Right ventricle myocardium inferior (tissue), 1 donor: ENCODE results near the gene CPN2. TPM values are rescaled to one million over a fixed set of nuclear protein-coding genes. Genes with fewer than 3 reads are reported as not detected.

ENCODE experiments used
- ATAC-seq: fragments of 200-7000 bp; cut with Tn5 transposase; one replicate; pipeline ENCODE4 v1.9.1; 2020; ENCODE audit warnings: mild to moderate bottlenecking, moderate library complexity
- DNase-seq: peaks from one replicate; pipeline ENCODE4 v3.0.0; 2021; ENCODE audit errors: missing footprints
- intact Hi-C: fragments of 100-400 bp; cut with DNase I; formaldehyde crosslinking; loops from one replicate; pipeline ENCODE4 v1.11.0; 2022
- total RNA-seq: library from RNA; stranded (reverse); fragmentation: NEBNext Ultra II Directional; extraction: Animal tissue kit (Norgen Biotek cat#: 25700); gene quantifications from one replicate; pipeline ENCODE4 v1.2.1, GENCODE V29; 2021
- donor health status: DM: no; HTN: yes; CAD: no; lungs with severe emphysema.

The CPN2 gene
- total RNA-seq, 1 donor from 2014 or later: 2.3 TPM

DNA sequence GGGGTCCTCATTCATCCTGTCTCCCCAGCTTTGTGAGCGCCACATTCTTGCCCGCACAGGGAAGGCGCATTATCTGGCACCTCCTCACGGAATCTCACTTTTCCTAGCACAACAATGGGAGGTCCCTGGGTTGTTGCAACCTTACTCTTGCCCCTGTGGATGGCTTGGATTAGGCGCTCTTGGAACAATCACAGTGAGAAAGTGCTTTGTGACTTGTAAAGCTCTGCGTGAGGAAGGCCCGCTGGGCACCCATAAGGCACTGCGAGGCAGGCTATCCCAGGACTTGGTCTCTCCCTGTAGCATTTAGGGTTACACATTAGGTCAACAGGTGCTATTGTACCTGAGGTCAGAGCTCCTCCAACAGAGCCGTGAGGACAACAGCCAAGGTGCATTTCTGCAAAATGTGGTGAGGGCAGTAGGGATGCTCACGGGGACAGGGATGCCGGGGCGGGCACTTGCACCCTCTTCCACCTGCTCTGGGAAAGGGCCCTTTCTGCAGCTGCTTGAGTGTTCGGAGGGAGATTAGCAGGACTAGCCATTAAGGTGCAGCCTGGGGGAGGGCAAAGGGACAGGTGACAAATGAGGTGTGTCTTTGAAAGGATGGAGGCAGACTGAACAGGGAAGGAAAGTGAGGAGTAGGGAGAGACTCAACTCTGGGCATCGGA lies 32.3 kb upstream of the CPN2 start:
- intact Hi-C loops: no loop called here
- no peak for DNase-seq
- no peak for ATAC-seq

GRCh38 chr3:194382892-194383223 lies 31.7 kb upstream of the CPN2 start:
- DNase-seq (no peak), ATAC-seq (no peak)
- intact Hi-C loops: no loop called here

DNA sequence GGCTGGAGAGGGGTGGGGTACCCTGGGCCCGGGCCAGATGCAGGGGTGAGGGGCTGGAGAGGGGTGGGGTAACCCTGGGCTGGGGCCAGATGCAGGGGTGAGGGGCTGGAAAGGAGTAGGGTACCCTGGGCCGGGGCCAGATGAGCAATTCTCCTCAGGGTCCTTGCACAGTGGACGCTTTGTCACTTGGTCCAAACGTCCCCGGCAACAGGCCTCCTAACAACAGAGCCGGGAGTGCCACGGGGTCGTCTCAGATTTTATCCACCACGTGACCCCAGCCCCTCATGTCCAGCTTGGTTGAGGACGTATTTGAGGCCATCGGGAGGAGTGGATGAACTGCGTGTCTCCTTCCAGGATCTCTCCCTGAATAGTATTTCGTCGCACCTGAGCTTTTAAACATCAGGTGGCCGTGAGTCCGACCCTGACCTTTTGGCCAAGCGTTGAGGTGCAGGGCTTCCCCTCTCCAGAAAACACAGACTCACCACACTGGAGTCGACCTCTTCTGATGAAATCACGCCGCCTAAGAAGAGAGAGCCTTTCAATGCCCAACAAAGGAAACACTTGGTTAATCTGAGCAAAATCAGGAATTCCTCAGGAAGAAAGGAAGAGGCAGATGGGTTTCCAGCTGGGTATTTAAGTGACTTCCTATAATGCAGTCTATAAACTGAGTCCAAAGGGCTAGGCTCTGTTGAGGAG lies 31.2 kb upstream of the CPN2 start:
- DNase-seq (no peak), ATAC-seq (no peak)
- intact Hi-C loops: no loop called here

GRCh38 chr3:194381460-194381875 lies 30.3 kb upstream of the CPN2 start:
- ATAC-seq: no peak
- no peak for DNase-seq
- intact Hi-C loops: no loop called here

DNA sequence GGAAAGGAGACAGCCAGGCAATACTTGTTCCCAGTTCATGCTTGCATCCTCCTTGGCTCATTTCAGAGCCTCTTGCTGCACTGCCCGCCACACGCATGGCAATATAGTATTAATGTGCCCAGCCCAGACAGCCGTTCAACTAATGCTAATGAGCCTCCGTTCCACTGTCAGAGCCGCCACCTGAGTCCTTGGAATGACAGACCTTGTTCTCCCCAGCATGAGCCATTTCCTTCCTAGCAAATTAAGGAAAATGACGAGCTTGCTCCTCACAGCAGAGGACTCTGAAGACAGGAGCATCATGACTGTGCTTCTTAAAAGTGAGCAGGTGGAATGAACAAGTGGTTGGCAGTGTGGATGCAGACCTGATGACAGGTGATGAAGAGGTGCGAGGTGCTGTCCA lies 29.2 kb upstream of the CPN2 start:
- intact Hi-C loops: no loop called here
- DNase-seq (no peak), ATAC-seq (no peak)

DNA sequence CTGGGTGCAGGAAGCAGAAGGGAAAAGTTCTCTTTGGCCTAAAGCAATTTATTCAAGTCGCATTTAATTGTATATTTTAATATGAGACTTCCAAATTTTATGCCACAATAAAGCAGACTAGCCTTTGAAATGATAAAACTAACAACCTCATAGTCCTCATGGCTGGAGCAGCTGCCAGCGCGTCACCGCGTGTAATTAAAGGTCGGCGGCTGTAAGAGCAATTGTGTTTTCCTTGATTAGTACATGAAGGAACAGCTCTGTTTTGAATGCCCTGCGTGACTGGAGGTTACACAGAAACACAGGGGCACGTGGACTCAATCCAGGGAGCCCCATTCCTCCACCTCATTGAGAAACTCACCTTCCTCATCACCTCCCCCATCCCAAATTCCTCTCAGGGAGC lies 28.5 kb upstream of the CPN2 start:
- ATAC-seq (no peak), DNase-seq (no peak)
- intact Hi-C loops: no loop called here

GRCh38 chr3:194379231-194379630 lies 28.1 kb upstream of the CPN2 start:
- ATAC-seq (no peak), DNase-seq (no peak)
- intact Hi-C loops: no loop called here

GRCh38 chr3:194377708-194378107 lies 26.6 kb upstream of the CPN2 start:
- DNase-seq (no peak), ATAC-seq (no peak)
- intact Hi-C loops: no loop called here

DNA sequence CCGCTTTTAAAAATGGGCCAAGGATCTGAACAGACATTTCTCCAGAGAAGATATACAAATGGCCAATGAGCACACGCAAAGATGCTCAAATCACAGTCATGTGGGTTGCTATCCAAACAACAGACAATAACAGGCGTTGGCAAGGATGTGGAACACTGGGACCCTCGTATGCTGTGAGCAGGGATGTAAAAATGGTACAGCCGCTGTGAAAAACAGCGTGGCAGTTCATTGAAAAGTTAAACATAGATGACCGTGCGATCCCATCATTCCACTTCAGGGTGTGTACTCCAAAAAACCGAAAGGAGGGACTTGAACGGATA lies 25.1 kb upstream of the CPN2 start:
- intact Hi-C loops: no loop called here
- ATAC-seq (no peak), DNase-seq (no peak)

GRCh38 chr3:194375473-194376240 lies 24.5 kb upstream of the CPN2 start:
- ATAC-seq (no peak), DNase-seq (no peak)
- intact Hi-C loops: no loop called here

GRCh38 chr3:194374935-194375334 lies 23.8 kb upstream of the CPN2 start:
- intact Hi-C loops: no loop called here
- ATAC-seq: no peak
- no peak for DNase-seq

DNA sequence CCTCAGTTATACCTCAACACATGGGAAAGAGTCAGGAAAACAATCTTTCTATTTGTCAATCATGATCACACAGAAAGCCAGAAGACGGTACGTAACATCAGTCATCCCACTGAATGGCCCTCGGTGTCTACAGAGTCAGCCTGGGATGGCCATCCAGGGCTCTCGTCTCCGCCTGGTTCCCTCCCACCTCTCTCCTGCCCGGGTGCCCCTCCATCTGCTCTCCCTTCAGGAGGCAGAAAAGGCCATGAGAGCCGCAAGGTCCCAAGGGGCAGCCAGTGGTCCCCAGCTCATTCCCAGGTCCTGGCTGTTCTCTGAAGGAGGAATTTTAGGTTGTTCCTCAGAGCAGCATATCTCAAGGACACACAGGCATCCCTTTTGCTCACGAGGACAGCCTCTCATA lies 22.8 kb upstream of the CPN2 start:
- no peak for DNase-seq
- intact Hi-C loops: no loop called here
- no peak for ATAC-seq

- no peak for ATAC-seq
- intact Hi-C loops: no loop called here
- DNase-seq: no peak
Observed at GRCh38 chr3:194373028-194373427, 21.9 kb upstream of the CPN2 start.

- no peak for ATAC-seq
- intact Hi-C loops: no loop called here
- DNase-seq: no peak
Observed at GRCh38 chr3:194370753-194371152, 19.6 kb upstream of the CPN2 start.

DNA sequence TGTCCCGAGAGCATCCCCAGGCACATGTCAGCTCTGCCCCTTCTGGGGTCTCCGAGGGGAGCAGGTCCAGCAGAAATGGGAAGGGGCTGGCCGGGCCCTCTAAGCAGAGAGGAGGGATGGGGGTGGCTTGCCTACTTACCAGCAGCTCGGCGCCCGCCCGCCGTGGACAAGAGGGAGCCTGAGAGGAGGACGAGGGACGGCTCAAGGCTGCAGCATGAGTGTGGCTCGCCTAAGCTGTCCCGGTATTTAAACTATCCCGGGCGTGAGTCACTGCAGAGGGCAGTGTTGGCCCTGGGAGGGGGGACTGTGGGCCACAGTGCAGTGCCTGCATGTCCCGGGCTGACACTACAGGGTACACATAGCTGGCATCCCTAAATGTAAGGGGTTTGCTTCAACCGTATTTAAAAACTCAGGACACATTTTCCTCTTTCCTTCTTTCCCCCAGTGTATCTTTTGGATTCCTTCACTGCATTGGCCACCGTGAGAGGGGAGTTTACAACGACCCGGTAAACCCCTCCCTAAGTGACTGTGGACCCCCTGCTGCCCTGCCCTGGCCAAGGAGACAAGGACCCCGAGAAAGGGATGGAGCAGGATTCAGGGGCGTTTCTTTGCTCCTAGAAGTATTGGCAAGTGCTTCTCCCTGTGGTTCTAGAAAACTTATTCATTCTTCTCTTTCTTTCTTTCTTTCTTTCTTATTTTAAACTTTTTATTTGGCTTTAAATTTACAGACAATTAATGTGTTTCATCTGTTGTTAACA lies 18.6 kb upstream of the CPN2 start, which contains the start of gene LRRC15:
LRRC15 (minus strand) TSS at position 222 of the 758 bp plus-strand sequence. CDS start 8,700 bp downstream, outside the sequence.
- ATAC-seq: peak; percentile 42
- no peak for DNase-seq
- intact Hi-C loops: no loop called here

GRCh38 chr3:194368918-194369317 lies 17.8 kb upstream of the CPN2 start:
- DNase-seq (no peak), ATAC-seq (no peak)
- intact Hi-C loops: no loop called here

GRCh38 chr3:194367992-194368841 lies 17.1 kb upstream of the CPN2 start:
- ATAC-seq (no peak), DNase-seq (no peak)
- intact Hi-C loops: no loop called here

GRCh38 chr3:194365978-194366490 lies 14.9 kb upstream of the CPN2 start:
- intact Hi-C loops: no loop called here
- ATAC-seq (no peak), DNase-seq (no peak)
